NCI-H2171 (cell line): ENCODE data around the gene FAM131B.

ENCODE experiments used
- DNase-seq: peaks from one replicate; lab custom pipeline; 2025; lab: John Stamatoyannopoulos, UW

FAM131B gene

GRCh38 chr7:143356414-143357050 lies 6.0 kb downstream of the FAM131B start:
- no peak for DNase-seq

- no peak for DNase-seq
These were observed 6.8 kb downstream of the FAM131B start for GRCh38 chr7:143355450-143356385.

DNA sequence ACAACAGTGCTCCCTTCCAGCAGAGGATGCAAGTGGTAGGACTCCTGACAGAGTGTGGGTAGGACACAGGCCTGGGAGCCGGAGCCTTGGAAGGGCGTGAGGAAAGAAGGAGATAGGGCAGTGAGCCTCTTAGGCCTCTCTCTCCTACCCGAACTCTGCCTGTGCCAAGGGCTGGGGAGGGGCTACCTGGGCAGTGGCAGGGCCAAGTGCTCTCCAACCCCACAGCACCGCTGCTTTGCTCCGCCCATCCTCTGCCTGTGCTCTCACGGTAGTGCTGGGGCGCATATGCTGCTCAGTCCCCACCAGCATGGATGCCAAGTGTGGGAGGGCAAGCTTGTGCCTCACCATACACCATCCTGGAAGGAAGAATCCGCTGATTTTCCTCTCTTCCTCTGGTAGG lies 7.5 kb downstream of the FAM131B start:
- DNase-seq: no peak

DNA sequence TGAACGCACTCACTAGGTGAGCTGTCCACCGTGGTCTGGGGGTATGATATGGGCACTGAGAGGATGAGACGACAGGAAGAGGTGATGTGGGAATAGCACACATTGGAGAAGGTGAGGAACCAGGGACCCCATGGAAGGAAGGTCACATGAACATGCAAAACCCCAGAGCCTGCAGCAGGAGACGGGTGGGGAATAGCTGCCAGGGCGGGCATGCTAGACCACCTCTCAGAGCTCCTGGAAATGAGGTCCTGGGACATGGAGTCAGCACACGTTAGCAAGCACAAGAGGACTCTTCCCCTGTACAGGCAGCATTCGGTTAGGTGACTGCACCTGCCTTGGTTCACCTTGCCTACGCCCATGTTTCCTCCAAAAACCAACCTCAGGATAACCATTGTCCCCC lies 8.1 kb downstream of the FAM131B start:
- DNase-seq: no peak

- DNase-seq: no peak
These were observed 9.9 kb downstream of the FAM131B start for GRCh38 chr7:143352531-143353002.

DNA sequence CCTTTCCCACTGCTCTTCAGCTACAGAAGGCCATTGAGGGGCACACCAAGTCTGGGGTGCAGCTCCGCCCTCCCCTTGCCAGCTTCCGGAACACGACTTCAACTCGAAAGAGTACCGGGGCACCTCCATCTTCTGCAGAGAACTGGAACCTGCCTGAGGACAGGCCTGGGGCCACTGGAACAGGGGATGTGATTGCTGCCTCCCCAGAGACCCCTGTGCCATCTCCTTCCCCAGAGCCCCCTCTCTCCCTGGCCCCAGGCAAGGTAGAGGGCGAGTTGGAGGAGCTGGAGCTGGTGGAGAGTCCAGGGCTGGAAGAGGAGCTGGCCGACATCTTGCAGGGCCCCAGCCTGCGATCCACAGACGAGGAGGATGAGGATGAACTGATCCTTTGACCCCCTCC lies 10.9 kb downstream of the FAM131B start:
- no peak for DNase-seq

DNA sequence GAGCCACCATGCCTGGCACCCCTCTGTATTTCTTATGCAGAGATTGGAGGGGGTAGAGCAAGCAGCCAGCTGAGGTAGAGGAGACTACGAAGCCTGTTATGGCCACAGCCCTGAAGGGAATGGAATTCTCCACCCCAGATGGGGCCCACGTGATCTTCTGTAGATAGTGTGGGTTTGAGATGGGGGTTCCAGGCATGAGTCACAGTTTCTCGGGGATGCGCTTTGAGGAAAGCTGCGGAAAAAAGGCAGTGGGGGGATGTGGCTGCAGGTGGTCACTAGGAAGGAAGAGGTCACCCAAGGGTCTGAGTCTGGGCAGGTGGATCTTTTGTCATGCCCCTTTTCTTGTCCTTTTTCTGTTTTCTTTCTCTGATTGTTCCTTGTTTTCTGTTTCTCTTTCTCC lies 11.5 kb downstream of the FAM131B start:
- DNase-seq: no peak

GRCh38 chr7:143347950-143348349 lies 14.6 kb downstream of the FAM131B start:
- DNase-seq: no peak

- DNase-seq: no peak
These were observed 16.5 kb downstream of the FAM131B start for GRCh38 chr7:143346018-143346417.

DNA sequence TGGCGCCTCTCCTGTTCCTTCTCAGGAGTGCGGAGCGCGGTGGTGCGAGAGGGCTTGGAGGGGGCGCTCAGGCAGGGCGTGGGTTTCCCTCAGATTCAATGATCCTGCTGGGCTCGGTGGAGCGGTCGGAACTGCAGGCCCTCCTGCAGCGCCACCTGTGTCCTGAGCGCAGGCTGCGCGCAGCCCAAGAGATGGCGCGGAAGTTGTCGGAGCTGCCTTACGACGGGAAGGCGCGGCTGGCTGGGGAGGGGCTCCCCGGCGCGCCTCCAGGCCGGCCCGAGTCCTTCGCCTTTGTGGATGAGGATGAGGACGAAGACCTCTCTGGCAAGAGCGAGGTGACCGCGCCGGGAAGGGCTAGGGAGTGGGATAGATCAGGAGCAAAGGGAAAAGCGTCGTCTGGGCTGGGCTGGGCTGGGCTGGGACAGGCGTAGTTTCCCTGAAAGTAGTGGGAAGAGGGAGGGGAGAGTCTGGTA lies 17.0 kb downstream of the FAM131B start:
- peak; percentile 1 for DNase-seq

- DNase-seq: no peak
These were observed 18.9 kb downstream of the FAM131B start for GRCh38 chr7:143343596-143343995.

- DNase-seq: no peak
These were observed 20.7 kb downstream of the FAM131B start for GRCh38 chr7:143341842-143342241.

- DNase-seq: no peak
These were observed 25.3 kb downstream of the FAM131B start for GRCh38 chr7:143337216-143337615.

GRCh38 chr7:143334244-143334643 lies 28.3 kb downstream of the FAM131B start:
- DNase-seq: no peak

DNA sequence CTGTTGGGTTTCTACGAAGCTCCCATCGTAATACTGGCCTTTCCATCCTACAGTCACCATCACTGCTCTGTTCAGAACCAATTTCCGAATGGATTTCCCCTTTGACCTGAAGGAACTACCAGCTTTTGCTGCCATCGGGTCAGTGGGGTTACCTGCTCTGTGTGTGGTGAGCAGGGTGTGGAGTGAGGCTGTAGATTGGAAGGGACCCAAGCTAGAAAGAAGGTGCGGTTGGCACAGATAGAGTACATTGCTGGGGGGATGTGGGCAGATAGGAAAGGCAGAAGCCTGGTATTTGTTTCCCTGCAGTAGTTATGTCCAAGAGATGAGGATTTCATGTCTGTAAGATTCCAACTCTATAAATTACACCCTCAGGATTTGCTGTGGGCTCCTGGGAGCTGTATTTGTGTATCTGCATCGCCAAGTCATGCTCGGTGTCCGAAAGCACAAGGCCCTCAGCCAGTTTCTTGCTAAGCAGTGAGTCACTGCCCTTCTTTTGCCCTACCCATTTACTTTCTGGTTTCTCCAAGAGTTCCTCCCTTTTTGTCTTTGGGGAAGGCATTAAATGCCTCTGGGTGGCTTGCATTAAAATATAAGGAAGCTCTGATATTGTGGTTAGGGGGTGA lies 31.2 kb downstream of the FAM131B start:
- DNase-seq: no peak

DNA sequence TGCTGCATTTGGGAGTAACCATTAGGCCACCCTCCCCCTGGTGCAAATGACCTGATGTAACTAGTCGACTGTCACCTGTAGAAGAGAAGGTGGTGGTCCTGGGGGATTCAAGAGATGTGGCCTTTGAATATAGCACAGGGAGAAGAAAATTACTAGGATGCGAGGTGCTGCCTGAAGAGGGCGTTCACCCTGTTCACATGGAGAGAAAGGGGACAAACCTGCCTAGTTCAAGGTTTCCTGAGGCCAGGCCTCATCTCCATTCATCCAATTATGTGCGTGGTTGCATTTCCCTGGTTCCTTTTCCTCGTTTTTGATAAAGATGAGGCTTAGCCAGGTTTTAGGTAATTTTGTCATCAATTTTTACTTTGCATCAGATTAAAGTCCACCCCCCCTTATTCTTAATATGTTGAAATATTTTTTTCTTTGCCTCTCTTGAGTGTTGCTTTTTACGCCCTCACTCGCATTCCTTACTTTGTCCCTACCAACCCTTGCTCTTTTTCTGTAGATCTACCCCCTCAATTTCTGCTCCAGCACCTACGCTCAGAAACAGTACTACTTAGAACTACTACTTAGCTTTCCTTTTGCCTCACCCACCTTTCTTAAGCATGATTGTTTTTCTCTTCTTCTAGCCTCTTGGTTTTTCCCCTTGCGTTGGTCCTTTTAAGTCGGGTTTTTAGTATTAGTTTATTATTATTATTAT lies 32.9 kb downstream of the FAM131B start:
- DNase-seq: no peak

DNA sequence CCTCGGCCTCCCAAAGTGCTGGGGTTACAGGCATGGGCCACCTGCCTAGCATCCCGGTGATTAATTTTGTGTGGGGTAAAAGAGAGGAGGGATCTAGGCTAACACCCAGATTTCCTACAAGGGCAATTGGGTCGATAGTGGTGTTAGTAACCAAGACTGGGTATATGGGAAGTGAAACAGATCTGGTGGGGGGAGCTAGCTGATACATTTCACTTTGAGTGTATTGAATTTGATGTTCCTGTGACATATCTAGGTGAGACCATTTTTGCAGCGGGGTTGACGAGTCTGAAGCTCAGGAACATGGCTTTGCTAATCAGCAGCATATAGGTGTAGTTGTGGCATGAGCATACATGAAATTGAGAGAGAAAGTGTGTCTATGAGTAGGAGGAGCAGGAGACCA lies 34.6 kb downstream of the FAM131B start:
- DNase-seq: no peak

- DNase-seq: no peak
These were observed 37.3 kb downstream of the FAM131B start for GRCh38 chr7:143325240-143325639.

DNA sequence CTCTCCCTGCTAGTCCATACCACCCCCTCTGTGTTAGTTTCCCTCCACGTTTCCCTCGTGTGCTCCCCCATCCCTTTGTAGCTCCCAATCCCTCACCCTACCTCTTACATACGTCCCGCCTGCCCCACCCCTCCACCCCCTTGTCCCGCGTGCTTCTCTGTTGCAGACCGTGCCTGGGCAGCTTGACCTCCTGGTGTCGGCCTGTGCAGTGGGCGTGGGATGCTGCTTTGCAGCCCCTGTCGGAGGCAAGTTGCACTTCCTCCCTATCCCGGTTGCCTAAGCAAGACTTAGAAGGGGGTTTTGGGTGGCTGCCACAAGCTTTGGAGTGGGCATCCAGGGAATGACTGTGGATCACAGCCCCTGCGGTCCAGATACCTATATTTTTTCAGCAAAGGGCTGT lies 38.9 kb downstream of the FAM131B start:
- DNase-seq: no peak

GRCh38 chr7:143322760-143323633 lies 39.5 kb downstream of the FAM131B start:
- no peak for DNase-seq

- DNase-seq: no peak
These were observed 40.8 kb downstream of the FAM131B start for GRCh38 chr7:143321734-143322133.
